Measurements from ENCODE around the gene MMP28.

- TF ChIP-seq CTCF (IDR thresholded peaks at IDR 0.05; ENCODE audit: low read length), result peak; percentile 86
- no peak for TF ChIP-seq EZH2phosphoT487 (IDR thresholded peaks at IDR 0.05; ENCODE audit: low read length)
- TF ChIP-seq EZH2 (optimal IDR thresholded peaks at IDR 0.05; ENCODE audit: low read depth, low read length), result no peak
Measured at GRCh38 chr17:35747540-35748017, 47.9 kb downstream of the MMP28 start.
